Measurements from ENCODE around the gene MYB.

Gene MYB

DNA sequence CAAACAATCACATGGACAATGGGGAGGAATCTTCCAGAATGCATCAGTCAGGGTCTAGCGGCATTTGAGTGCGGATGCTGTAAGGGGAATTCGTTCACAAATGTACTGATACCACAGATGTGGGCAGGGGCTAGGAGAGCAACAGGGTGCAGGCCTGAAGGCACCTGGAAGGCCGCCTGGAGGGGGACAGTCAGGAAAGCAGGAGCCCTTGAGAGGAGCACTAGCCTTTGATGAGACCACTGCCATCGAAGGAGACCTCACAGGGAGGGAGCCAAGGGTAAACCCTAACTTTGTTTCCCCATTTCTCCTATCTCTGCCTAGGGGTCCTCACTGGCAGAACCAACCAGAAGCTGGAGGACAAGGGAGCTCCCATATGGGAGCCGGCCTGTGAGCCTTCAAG is 38.2 kb downstream of the MYB start:
- Histone ChIP-seq H3K4me3 (ENCODE audit: low read length) (no peak overlapping the region), H3K4me1 (ENCODE audit: control insufficient read depth, insufficient read depth, low read length) (no peaks in the 10 kb centered on the region), H3K9ac (ENCODE audit: low read length) (no peak overlapping the region), H3K27ac (ENCODE audit: low read depth, low read length) (no peak overlapping the region), H3K27me3 (ENCODE audit: control insufficient read depth, insufficient read depth, low read length) (no peaks in the 10 kb centered on the region), H3K36me3 (ENCODE audit: control insufficient read depth, insufficient read depth, low read length) (no peaks in the 10 kb centered on the region)

DNA sequence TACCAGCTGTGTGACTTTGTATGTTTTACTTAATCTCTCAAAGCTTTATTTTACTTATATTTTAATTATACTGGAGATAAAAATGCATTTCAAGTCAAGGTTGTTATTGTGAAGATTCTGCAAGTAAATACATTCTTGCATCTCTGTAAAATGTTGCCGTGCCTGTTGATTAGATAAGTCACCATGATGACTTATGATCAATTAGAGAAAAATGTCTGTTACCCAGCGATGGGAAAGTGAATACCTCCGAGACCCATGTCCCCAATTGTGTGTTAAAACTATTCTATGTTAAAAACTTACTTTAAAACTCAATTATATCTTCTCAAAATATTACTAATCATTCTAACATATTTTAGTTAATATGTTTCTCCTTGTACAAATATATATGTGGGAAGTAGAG is 39.9 kb downstream of the MYB start:
- Histone ChIP-seq H3K9ac (ENCODE audit: low read length) (no peak overlapping the region), H3K36me3 (ENCODE audit: control insufficient read depth, insufficient read depth, low read length) (no peaks in the 10 kb centered on the region), H3K4me3 (ENCODE audit: low read length) (no peak overlapping the region), H3K27ac (ENCODE audit: low read depth, low read length) (no peak overlapping the region), H3K4me1 (ENCODE audit: control insufficient read depth, insufficient read depth, low read length) (no peaks in the 10 kb centered on the region), H3K27me3 (ENCODE audit: control insufficient read depth, insufficient read depth, low read length) (no peaks in the 10 kb centered on the region)

DNA sequence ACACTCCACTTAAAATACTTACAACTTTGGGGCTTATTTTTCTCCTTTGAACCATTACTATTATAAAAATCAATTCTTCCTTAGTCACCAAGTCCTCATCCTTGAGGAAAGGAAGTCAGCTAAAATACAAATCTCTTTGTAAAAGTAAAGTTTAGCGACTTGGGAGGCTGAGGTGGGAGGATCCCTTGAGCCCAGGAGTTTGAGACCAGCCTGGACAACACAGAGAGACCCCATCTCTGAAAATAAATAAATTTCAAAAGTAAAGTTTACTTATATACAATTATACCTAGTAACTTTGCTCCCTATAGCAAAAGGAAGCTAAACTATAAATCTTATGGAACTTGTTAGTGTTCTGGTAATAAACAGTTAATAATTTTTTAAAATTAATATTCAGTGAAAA is 40.4 kb downstream of the MYB start:
- H3K4me3 ChIP-seq (ENCODE audit: low read length) = no peak overlapping the region

DNA sequence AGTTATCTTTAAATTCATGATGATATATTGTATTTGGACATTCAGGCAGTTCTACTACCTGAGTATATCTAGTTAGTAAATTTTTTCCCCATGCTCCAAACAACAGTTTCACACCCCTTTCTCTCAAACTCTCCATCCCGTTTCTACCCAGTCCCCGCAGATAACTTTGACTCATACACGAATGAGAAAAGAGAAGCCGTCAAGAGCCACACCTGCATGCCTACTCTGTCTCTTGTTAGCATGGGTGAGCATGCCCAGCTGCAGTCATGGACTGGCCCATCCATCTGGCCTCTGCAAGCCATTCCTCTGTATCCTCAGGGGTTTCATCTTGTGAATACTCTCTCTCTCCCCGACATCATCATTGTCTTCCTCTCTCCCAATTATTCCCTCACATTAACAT is 41.5 kb downstream of the MYB start:
- H3K27me3 ChIP-seq (ENCODE audit: control insufficient read depth, insufficient read depth, low read length) = no peaks in the 10 kb centered on the region
- H3K9ac ChIP-seq (ENCODE audit: low read length) = no peak overlapping the region
- H3K36me3 ChIP-seq (ENCODE audit: control insufficient read depth, insufficient read depth, low read length) = no peaks in the 10 kb centered on the region
- no peaks in the 10 kb centered on the region for H3K4me1 ChIP-seq (ENCODE audit: control insufficient read depth, insufficient read depth, low read length)
- H3K27ac ChIP-seq (ENCODE audit: low read depth, low read length) = no peak overlapping the region
- H3K4me3 ChIP-seq (ENCODE audit: low read length) = no peak overlapping the region

More for the DNA sequence above, 40.4 kb downstream of the MYB start:
- H3K36me3 ChIP-seq (ENCODE audit: control insufficient read depth, insufficient read depth, low read length) = no peaks in the 10 kb centered on the region
- no peak overlapping the region for H3K27ac ChIP-seq (ENCODE audit: low read depth, low read length)
- H3K27me3 ChIP-seq (ENCODE audit: control insufficient read depth, insufficient read depth, low read length) = no peaks in the 10 kb centered on the region
- H3K9ac ChIP-seq (ENCODE audit: low read length) = no peak overlapping the region
- no peaks in the 10 kb centered on the region for H3K4me1 ChIP-seq (ENCODE audit: control insufficient read depth, insufficient read depth, low read length)

DNA sequence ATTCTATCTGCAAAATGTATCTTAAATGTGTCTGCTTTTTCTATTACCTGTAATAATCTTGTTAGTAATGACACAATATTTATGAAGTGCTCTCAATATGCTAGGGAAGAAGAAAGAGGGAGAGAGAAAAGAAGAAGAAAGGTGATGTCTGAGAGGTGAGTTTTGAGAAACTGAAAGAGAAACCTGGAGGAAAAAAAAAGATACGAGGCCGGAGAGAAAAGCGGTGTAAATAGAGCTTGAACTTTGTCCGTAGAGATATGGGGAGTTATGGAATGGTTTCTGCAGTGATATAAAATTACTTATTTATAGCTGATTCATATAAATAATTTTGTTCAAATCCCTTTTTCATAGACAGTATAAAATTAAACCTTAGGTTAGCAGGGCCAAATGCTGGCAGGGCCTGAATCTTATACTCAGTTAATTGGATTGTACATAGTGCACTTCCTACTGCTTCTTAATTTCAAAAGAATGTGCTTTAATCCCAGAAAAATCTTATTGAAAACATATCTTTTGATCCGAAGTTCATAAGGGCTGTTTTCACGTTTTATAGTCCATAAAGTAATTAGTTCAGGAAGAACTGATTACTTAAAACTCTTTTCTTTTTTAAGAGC is 43.0 kb downstream of the MYB start:
- no peaks in the 10 kb centered on the region for H3K36me3 ChIP-seq (ENCODE audit: control insufficient read depth, insufficient read depth, low read length)
- H3K27me3 ChIP-seq (ENCODE audit: control insufficient read depth, insufficient read depth, low read length) = no peaks in the 10 kb centered on the region
- no peak overlapping the region for H3K4me3 ChIP-seq (ENCODE audit: low read length)
- H3K4me1 ChIP-seq (ENCODE audit: control insufficient read depth, insufficient read depth, low read length) = no peaks in the 10 kb centered on the region
- H3K27ac ChIP-seq (ENCODE audit: low read depth, low read length) = no peak overlapping the region
- no peak overlapping the region for H3K9ac ChIP-seq (ENCODE audit: low read length)

DNA sequence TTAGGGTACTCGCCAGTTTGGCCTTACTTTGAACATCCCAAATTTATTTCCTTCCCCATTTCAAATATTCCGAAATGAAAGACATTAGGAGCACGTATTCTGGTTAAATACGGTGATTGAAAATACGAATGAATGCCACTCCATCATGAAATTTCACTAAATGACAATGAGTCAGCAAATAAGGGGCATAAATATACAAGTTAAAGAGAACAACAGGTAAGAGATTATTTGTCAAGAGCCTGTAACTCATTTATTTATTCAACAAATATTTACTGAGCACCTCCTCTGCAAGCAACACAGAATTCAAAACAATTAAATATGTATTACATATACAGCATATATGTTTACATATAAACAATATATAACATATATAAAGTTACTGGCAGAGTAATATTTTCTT is 44.8 kb downstream of the MYB start:
- H3K9ac ChIP-seq (ENCODE audit: low read length) = no peak overlapping the region
- no peak overlapping the region for H3K27ac ChIP-seq (ENCODE audit: low read depth, low read length)
- no peaks in the 10 kb centered on the region for H3K27me3 ChIP-seq (ENCODE audit: control insufficient read depth, insufficient read depth, low read length)
- no peaks in the 10 kb centered on the region for H3K36me3 ChIP-seq (ENCODE audit: control insufficient read depth, insufficient read depth, low read length)
- H3K4me1 ChIP-seq (ENCODE audit: control insufficient read depth, insufficient read depth, low read length) = no peaks in the 10 kb centered on the region
- H3K4me3 ChIP-seq (ENCODE audit: low read length) = no peak overlapping the region

DNA sequence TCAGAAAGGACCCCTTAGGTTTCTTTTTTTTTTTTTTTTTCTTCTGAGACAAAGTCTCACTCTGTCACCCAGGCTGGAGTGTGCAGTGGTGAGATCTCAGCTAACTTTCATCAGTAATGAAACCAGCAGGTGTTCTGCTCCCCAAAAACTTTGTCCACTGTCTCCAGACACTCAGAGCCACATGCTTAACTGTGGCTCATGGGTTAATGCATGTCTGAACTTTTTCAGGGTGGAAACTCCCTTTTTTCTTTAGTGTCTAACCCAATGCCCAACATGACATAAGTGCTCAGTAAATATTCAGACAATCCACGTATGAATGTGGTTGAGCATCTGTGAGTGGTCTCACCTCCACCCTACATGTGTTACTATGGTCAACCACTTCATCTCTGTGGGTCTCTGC is 45.4 kb downstream of the MYB start:
- no peaks in the 10 kb centered on the region for H3K4me1 ChIP-seq (ENCODE audit: control insufficient read depth, insufficient read depth, low read length)
- no peak overlapping the region for H3K27ac ChIP-seq (ENCODE audit: low read depth, low read length)
- H3K36me3 ChIP-seq (ENCODE audit: control insufficient read depth, insufficient read depth, low read length) = no peaks in the 10 kb centered on the region
- no peaks in the 10 kb centered on the region for H3K27me3 ChIP-seq (ENCODE audit: control insufficient read depth, insufficient read depth, low read length)
- H3K9ac ChIP-seq (ENCODE audit: low read length) = no peak overlapping the region
- no peak overlapping the region for H3K4me3 ChIP-seq (ENCODE audit: low read length)

DNA sequence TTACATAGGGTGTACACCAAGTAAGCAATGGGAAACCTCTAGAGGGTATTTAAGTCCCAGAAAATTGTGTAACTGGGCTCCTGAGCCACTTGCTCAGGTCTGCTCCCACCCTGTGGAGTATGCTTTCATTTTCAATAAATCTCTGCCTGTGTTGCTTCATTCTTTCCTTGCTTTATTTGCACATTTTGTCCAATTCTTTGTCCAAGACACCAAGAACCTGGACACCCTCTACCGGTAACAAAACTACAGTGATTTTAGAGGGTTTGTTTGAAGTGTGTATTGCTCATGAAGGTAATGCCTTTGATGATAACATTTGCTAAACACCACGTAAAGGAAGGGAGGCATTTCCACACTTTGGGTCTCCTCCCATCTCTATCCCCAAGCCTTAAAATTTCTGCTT is 46.2 kb downstream of the MYB start:
- Histone ChIP-seq H3K36me3 (ENCODE audit: control insufficient read depth, insufficient read depth, low read length) (no peaks in the 10 kb centered on the region), H3K27ac (ENCODE audit: low read depth, low read length) (no peak overlapping the region), H3K4me3 (ENCODE audit: low read length) (no peak overlapping the region), H3K9ac (ENCODE audit: low read length) (no peak overlapping the region), H3K27me3 (ENCODE audit: control insufficient read depth, insufficient read depth, low read length) (no peaks in the 10 kb centered on the region), H3K4me1 (ENCODE audit: control insufficient read depth, insufficient read depth, low read length) (no peaks in the 10 kb centered on the region)

DNA sequence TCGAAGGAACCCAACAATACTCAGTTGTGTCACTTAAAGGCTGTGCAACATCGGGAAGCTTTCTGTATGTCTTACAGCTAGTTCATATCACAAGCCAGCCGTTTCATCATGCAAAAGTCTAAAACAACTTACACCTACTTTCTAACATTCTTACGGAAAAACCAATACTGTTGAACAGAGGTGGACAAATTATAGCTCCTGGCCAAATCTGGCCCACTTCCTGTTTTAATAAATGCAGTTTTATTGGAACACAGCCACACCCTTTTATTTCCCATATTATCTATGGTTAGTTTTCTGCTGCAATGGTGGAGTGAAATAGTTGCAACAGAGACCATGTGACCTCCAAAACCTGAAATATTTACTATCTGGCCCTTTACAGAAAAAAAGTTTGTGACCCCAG is 46.6 kb downstream of the MYB start:
- no peak overlapping the region for H3K9ac ChIP-seq (ENCODE audit: low read length)
- no peak overlapping the region for H3K4me3 ChIP-seq (ENCODE audit: low read length)
- no peaks in the 10 kb centered on the region for H3K27me3 ChIP-seq (ENCODE audit: control insufficient read depth, insufficient read depth, low read length)
- H3K27ac ChIP-seq (ENCODE audit: low read depth, low read length) = no peak overlapping the region
- H3K4me1 ChIP-seq (ENCODE audit: control insufficient read depth, insufficient read depth, low read length) = no peaks in the 10 kb centered on the region
- H3K36me3 ChIP-seq (ENCODE audit: control insufficient read depth, insufficient read depth, low read length) = no peaks in the 10 kb centered on the region

DNA sequence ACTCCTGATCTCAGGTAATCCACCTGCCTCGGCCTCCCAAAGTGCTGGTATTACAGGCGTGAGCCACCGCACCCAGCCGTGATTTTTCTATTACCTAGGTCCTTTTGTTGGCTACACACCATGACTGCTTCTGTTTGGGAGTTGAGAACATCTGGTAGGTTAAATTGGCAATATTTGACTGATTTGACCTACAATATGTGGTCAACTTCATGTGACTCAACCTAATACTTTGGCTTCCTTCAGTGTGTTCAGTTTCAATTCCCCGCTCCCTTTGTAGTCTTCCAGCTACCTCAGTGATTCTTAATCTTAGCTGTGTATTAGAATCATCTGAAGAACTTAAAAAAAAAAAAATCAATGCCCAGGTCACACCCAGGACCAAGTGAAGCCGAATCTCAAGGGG is 47.4 kb downstream of the MYB start:
- Histone ChIP-seq H3K27me3 (ENCODE audit: control insufficient read depth, insufficient read depth, low read length) (no peaks in the 10 kb centered on the region), H3K36me3 (ENCODE audit: control insufficient read depth, insufficient read depth, low read length) (no peaks in the 10 kb centered on the region), H3K9ac (ENCODE audit: low read length) (no peak overlapping the region)

DNA sequence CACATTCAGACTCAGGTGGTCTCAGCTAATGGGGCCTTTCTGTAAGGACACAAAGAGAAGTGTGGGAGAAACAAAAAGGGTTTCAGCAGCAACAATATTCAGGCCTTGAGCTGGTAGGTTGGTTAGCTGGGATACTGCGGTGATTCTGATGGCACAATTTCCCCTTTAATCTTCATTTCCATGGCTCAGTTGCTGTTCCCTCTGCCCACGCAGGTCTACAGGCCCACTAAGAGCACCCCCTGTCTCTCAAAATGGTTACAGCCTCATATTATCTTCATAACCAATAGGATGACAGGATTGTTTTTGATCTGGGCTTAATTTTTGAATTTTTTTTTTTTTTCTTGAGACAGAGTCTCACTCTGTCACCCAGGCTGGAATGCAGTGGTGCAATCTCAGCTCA is 48.9 kb downstream of the MYB start:
- Histone ChIP-seq H3K4me3 (ENCODE audit: low read length) (no peak overlapping the region), H3K4me1 (ENCODE audit: control insufficient read depth, insufficient read depth, low read length) (no peaks in the 10 kb centered on the region), H3K9ac (ENCODE audit: low read length) (no peak overlapping the region), H3K36me3 (ENCODE audit: control insufficient read depth, insufficient read depth, low read length) (no peaks in the 10 kb centered on the region), H3K27ac (ENCODE audit: low read depth, low read length) (no peak overlapping the region), H3K27me3 (ENCODE audit: control insufficient read depth, insufficient read depth, low read length) (no peaks in the 10 kb centered on the region)

More for the DNA sequence above, 47.4 kb downstream of the MYB start:
- H3K4me3 ChIP-seq (ENCODE audit: low read length) = no peak overlapping the region
- H3K27ac ChIP-seq (ENCODE audit: low read depth, low read length) = no peak overlapping the region
- no peaks in the 10 kb centered on the region for H3K4me1 ChIP-seq (ENCODE audit: control insufficient read depth, insufficient read depth, low read length)

DNA sequence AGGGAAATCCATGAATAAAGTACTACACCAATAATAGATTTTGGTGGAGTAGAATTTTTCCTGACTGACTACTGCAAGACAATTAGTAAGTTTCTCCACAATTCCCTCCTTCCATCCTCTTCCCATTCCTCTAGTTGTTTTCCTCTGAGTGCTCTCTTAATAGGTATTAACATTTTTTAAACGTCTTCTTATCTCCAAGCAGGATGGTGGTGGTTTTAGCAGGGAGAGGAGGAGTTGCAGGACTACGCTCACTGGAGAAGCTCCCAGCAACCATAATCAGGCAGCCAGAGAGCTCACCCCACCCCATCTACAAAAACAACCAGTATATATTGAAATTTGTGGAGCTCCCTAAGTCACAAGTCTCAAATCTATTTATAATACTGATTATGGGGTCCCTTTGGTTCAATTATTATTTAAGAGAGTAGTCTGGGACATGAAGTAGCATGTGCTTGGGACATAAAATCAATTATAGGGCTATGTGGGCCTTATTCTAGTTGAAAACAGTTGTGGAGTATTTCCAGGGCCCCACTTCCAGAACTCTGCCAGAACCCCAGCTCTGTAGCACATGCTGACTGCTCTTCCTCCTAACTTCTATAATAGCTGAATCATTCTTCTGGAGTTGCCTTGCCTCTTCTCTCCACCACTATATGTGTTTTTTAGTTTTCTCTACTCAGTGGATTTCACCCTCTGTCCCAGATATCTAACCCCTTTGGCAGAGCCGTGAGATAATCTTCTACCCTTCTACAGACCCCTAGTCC is 49.8 kb downstream of the MYB start:
- Histone ChIP-seq H3K27me3 (ENCODE audit: control insufficient read depth, insufficient read depth, low read length) (no peaks in the 10 kb centered on the region), H3K9ac (ENCODE audit: low read length) (no peak overlapping the region), H3K4me1 (ENCODE audit: control insufficient read depth, insufficient read depth, low read length) (no peaks in the 10 kb centered on the region), H3K36me3 (ENCODE audit: control insufficient read depth, insufficient read depth, low read length) (no peaks in the 10 kb centered on the region), H3K4me3 (ENCODE audit: low read length) (no peak overlapping the region), H3K27ac (ENCODE audit: low read depth, low read length) (no peak overlapping the region)

DNA sequence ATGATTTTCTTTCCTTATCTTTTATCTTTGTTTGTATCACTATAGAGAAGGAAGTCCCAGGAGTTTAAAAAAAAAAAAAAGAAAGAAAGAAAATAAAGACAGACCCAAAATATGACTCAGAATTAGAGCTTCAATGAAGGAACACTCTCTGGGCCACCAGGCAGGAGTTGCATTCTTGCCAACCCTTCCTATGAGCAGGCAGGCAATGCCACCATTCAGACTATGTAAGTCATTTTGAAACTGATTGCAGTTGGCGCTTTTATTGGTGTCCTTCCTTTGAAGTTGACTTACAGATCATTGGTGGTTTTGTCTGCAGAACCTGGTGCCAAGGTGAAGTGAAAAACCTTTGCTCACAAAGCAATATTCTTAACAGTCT is 50.3 kb downstream of the MYB start:
- no peak overlapping the region for H3K4me3 ChIP-seq (ENCODE audit: low read length)
- no peaks in the 10 kb centered on the region for H3K36me3 ChIP-seq (ENCODE audit: control insufficient read depth, insufficient read depth, low read length)
- H3K9ac ChIP-seq (ENCODE audit: low read length) = no peak overlapping the region
- H3K4me1 ChIP-seq (ENCODE audit: control insufficient read depth, insufficient read depth, low read length) = no peaks in the 10 kb centered on the region
- H3K27me3 ChIP-seq (ENCODE audit: control insufficient read depth, insufficient read depth, low read length) = no peaks in the 10 kb centered on the region
- no peak overlapping the region for H3K27ac ChIP-seq (ENCODE audit: low read depth, low read length)
